PC-9 (cell line): ENCODE measurements around the gene DDX10. TPM values are rescaled to one million over a fixed set of nuclear protein-coding genes. Genes with fewer than 3 reads are reported as not detected.

Experiments
- BruUV-seq: library from RNA; stranded (reverse); fragments of 400-500 nt; replicated peaks from 2 replicates; lab custom pipeline; 2021; lab: Mats Ljungman, UMichigan
- CTCF ChIA-PET: fragments of 300-600 bp; sonication (Branson Sonifier 250); formaldehyde crosslinking; loops from one replicate; lab custom pipeline; 2022; ENCODE audit warnings: antibody characterized with exemption; lab: Charles Lee
- POLR2A ChIA-PET: fragments of 300-600 bp; sonication (Branson Sonifier 250); formaldehyde crosslinking; loops from one replicate; lab custom pipeline; 2022; ENCODE audit warnings: antibody characterized with exemption; ENCODE audit not compliant: unreplicated experiment; lab: Charles Lee
- DNase-seq, 2 experiments: peaks; one replicate each; pipeline versions ENCODE4 v3.0.0 to v3.0.0-alpha.2; 2015 to 2022; ENCODE audit warnings: mixed read lengths in 1 of 2
- H2AFZ ChIP-seq: fragments of 200-600 bp; sonication (generic); 2 replicates; pipeline ENCODE4 v1.8.1; 2017; ENCODE audit warnings: antibody characterized with exemption
- H3F3A ChIP-seq: fragments of 200-600 bp; sonication (generic); 2 replicates; pipeline ENCODE4 v1.8.1; 2017; ENCODE audit warnings: antibody characterized with exemption, mild to moderate bottlenecking, low read depth; ENCODE audit not compliant: insufficient read depth
- H3K27ac ChIP-seq: fragments of 200-600 bp; sonication (generic); 2 replicates; pipeline ENCODE4 v1.6.1; 2016; ENCODE audit warnings: mixed run types
- H3K27me3 ChIP-seq: fragments of 200-600 bp; sonication (generic); 2 replicates; pipeline ENCODE4 v1.6.1; 2016; ENCODE audit warnings: low read depth, mixed run types; ENCODE audit not compliant: insufficient read depth
- H3K36me3 ChIP-seq: fragments of 200-600 bp; sonication (generic); 2 replicates; pipeline ENCODE4 v1.6.1; 2016; ENCODE audit warnings: low read depth, mixed run types
- H3K4me1 ChIP-seq: fragments of 200-600 bp; sonication (generic); replicated peaks from 2 replicates; pipeline ENCODE4 v1.6.1; 2016; ENCODE audit warnings: mixed run types; ENCODE audit not compliant: insufficient read depth
- H3K4me2 ChIP-seq: fragments of 200-600 bp; sonication (generic); 2 replicates; pipeline ENCODE4 v1.6.1; 2017; ENCODE audit warnings: mixed run types
- H3K4me3 ChIP-seq: fragments of 200-600 bp; sonication (generic); 2 replicates; pipeline ENCODE4 v1.6.1; 2016; ENCODE audit warnings: mixed run types
- H3K79me2 ChIP-seq: fragments of 200-600 bp; sonication (generic); 2 replicates; pipeline ENCODE4 v1.6.1; 2017; ENCODE audit warnings: low read depth, mixed run types
- H3K9me2 ChIP-seq: fragments of 200-600 bp; sonication (generic); 2 replicates; pipeline ENCODE4 v1.8.1; 2017; ENCODE audit warnings: mild to moderate bottlenecking; ENCODE audit not compliant: insufficient read depth
- H3K9me3 ChIP-seq: fragments of 200-600 bp; sonication (generic); 2 replicates; pipeline ENCODE4 v1.8.1; 2016; ENCODE audit warnings: low read depth; ENCODE audit not compliant: insufficient read depth
- H4K20me1 ChIP-seq: fragments of 200-600 bp; sonication (generic); 2 replicates; pipeline ENCODE4 v1.8.1; 2017; ENCODE audit not compliant: insufficient read depth
- CTCF ChIP-seq: fragments of 200-600 bp; sonication (generic); conservative IDR thresholded peaks from 2 replicates; pipeline ENCODE4 v1.6.1; 2017; ENCODE audit warnings: mixed run types, antibody characterized with exemption, mild to moderate bottlenecking, moderate library complexity
- EZH2 ChIP-seq: fragments of 200-600 bp; sonication (generic); IDR thresholded peaks from 2 replicates; pipeline ENCODE4 v1.8.0; 2017; ENCODE audit warnings: antibody characterized with exemption, low read depth
- intact Hi-C: fragments of 100-400 bp; cut with micrococcal nuclease; formaldehyde crosslinking; loops from one replicate; pipeline ENCODE4 v1.10.0; 2022; ENCODE audit not compliant: unreplicated experiment
- total RNA-seq: library from RNA; stranded (reverse); gene quantifications from 2 replicates; pipeline ENCODE4 v1.2.3, GENCODE V29; 2021

DDX10 gene
- total RNA-seq, 1 experiment from 2014 or later: 26.4 TPM

GRCh38 chr11:108853864-108854263 is 189.0 kb downstream of the DDX10 start:
- no peak overlapping the region for H2AFZ ChIP-seq
- BruUV-seq: no TSS peak
- H3K4me2 ChIP-seq: no peak overlapping the region
- POLR2A ChIA-PET: interaction anchor here (0.8 kb wide), 1 partner anchor 355 kb away, joined by 17 read pairs; the partner anchor contains the start of gene POGLUT3
- H3K27ac ChIP-seq: no peak overlapping the region
- no peaks in the 10 kb centered on the region for H4K20me1 ChIP-seq
- H3K9me2 ChIP-seq: 0 out of 2 replicates have a peak, but pooled peaks cover 6% of the 10 kb centered on the region
- H3K79me2 ChIP-seq: no peaks in the 10 kb centered on the region
- no peak overlapping the region for H3K4me3 ChIP-seq
- no peaks in the 10 kb centered on the region for H3K27me3 ChIP-seq
- no peak for DNase-seq
- H3F3A ChIP-seq: 0 out of 2 replicates have a peak, but pooled peaks cover 2% of the 10 kb centered on the region
- 0 out of 2 replicates have a peak, but pooled peaks cover 4% of the 10 kb centered on the region for H3K36me3 ChIP-seq
- H3K9me3 ChIP-seq: no peaks in the 10 kb centered on the region
- TF ChIP-seq EZH2: no peak
- intact Hi-C loops: no loop called here
- CTCF ChIA-PET: no interaction called here
- no peaks in the 10 kb centered on the region for H3K4me1 ChIP-seq

GRCh38 chr11:108854346-108854745 is 189.5 kb downstream of the DDX10 start:
- no peak for DNase-seq
- H3K27ac ChIP-seq: no peak overlapping the region
- ChIA-PET POLR2A (interaction anchor here (0.8 kb wide), 1 partner anchor 356 kb away, joined by 17 read pairs; the partner anchor contains the start of gene POGLUT3), CTCF (no interaction called here)
- intact Hi-C loops: no loop called here
- H3K4me3 ChIP-seq: no peak overlapping the region
- TF ChIP-seq CTCF (no peak), EZH2 (no peak)
- no peaks in the 10 kb centered on the region for H3F3A ChIP-seq
- H3K27me3 ChIP-seq: no peaks in the 10 kb centered on the region
- no peaks in the 10 kb centered on the region for H3K9me3 ChIP-seq
- no peaks in the 10 kb centered on the region for H4K20me1 ChIP-seq
- H3K36me3 ChIP-seq: 0 out of 2 replicates have a peak, but pooled peaks cover 4% of the 10 kb centered on the region
- no peak overlapping the region for H2AFZ ChIP-seq
- H3K4me2 ChIP-seq: no peak overlapping the region
- no peaks in the 10 kb centered on the region for H3K4me1 ChIP-seq
- 0 out of 2 replicates have a peak, but pooled peaks cover 6% of the 10 kb centered on the region for H3K9me2 ChIP-seq
- H3K79me2 ChIP-seq: no peaks in the 10 kb centered on the region
- no TSS peak for BruUV-seq

GRCh38 chr11:108857382-108857781 is 192.5 kb downstream of the DDX10 start:
- no peak overlapping the region for H3K27ac ChIP-seq
- H3K9me3 ChIP-seq: no peaks in the 10 kb centered on the region
- no peak overlapping the region for H3K4me3 ChIP-seq
- no TSS peak for BruUV-seq
- no peaks in the 10 kb centered on the region for H3K79me2 ChIP-seq
- TF ChIP-seq CTCF (no peak), EZH2 (no peak)
- no peak overlapping the region for H3K4me2 ChIP-seq
- POLR2A ChIA-PET: no interaction called here
- DNase-seq: no peak
- H3K36me3 ChIP-seq: no peaks in the 10 kb centered on the region
- no peak overlapping the region for H2AFZ ChIP-seq
- H3F3A ChIP-seq: no peaks in the 10 kb centered on the region
- H3K27me3 ChIP-seq: no peaks in the 10 kb centered on the region
- intact Hi-C loops: no loop called here
- no peaks in the 10 kb centered on the region for H3K4me1 ChIP-seq
- CTCF ChIA-PET: no interaction called here
- no peaks in the 10 kb centered on the region for H3K9me2 ChIP-seq
- no peaks in the 10 kb centered on the region for H4K20me1 ChIP-seq

GRCh38 chr11:108858622-108859021 is 193.8 kb downstream of the DDX10 start:
- Histone ChIP-seq H3K4me1 (no peaks in the 10 kb centered on the region), H3K4me3 (no peak overlapping the region), H3K27me3 (no peaks in the 10 kb centered on the region), H2AFZ (no peak overlapping the region), H3K9me3 (no peaks in the 10 kb centered on the region), H4K20me1 (no peaks in the 10 kb centered on the region), H3K27ac (no peak overlapping the region), H3K79me2 (no peaks in the 10 kb centered on the region), H3F3A (no peaks in the 10 kb centered on the region), H3K36me3 (no peaks in the 10 kb centered on the region), H3K9me2 (no peaks in the 10 kb centered on the region; the same call in 1 of the 2 replicates), H3K4me2 (no peak overlapping the region)
- intact Hi-C loops: no loop called here
- no TSS peak for BruUV-seq
- DNase-seq: no peak
- TF ChIP-seq EZH2 (no peak), CTCF (no peak)
- CTCF ChIA-PET: no interaction called here
- POLR2A ChIA-PET: no interaction called here
